Effector CD4-positive, alpha-beta T cell (primary cell): Measurements from ENCODE around the gene NDRG4.

Experiments used
- DNase-seq: peaks from one replicate; pipeline ENCODE4 v3.0.0-alpha.2; 2020

NDRG4 gene

GRCh38 chr16:58510097-58510775 lies 10.3 kb downstream of the NDRG4 start:
- DNase-seq, result no peak

- DNase-seq, result no peak
Observed at GRCh38 chr16:58510776-58511628, 11.1 kb downstream of the NDRG4 start.

- DNase-seq, result peak; percentile 81
Observed at GRCh38 chr16:58511933-58512815, 12.2 kb downstream of the NDRG4 start.

- no peak for DNase-seq
Observed at GRCh38 chr16:58513874-58514273, 13.9 kb downstream of the NDRG4 start.

DNA sequence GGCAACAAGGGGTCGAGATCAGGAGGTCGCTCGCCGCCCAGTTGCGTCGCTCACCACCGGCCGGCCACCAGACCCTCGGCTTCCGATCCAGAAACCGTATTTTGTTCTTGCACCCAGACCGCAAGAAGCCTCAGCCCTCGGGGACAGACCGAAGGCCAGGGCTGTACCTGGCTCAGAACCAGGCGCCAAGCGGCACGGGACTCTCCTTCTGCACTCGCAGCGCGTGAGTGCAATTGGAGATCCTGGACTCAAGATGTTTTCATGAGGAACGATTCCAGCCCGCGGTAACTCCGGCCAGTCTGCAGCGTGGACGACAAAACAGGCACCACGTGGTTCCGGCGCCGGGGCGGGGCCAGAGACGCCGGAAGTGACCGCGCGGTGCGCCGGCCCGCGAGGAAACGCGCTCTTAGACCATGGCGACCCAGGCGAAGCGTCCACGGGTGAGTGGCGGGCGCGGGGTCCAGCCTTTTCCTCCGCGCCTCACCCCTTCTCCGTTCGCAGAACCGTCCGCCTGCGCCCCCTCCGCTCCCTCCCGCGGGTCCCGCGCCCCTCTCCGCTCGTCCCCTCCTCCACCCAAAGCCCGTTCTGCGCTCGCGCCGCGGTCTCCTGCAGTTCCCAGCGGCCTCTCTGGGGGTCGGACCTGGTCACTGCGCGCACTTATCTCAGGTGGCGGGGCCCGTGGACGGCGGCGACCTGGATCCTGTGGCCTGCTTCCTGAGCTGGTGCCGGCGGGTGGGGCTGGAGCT lies 15.4 kb downstream of the NDRG4 start, which contains the start of gene SETD6:
TSS of gene SETD6 (plus strand) at position 393 of the 746 bp plus-strand sequence. CDS start at position 414, 21 bp downstream.
- peak; percentile 59 for DNase-seq

- DNase-seq, result peak; percentile 21
Observed at GRCh38 chr16:58515871-58516767, 16.2 kb downstream of the NDRG4 start.

GRCh38 chr16:58516768-58517107 lies 16.8 kb downstream of the NDRG4 start:
- DNase-seq, result no peak

DNA sequence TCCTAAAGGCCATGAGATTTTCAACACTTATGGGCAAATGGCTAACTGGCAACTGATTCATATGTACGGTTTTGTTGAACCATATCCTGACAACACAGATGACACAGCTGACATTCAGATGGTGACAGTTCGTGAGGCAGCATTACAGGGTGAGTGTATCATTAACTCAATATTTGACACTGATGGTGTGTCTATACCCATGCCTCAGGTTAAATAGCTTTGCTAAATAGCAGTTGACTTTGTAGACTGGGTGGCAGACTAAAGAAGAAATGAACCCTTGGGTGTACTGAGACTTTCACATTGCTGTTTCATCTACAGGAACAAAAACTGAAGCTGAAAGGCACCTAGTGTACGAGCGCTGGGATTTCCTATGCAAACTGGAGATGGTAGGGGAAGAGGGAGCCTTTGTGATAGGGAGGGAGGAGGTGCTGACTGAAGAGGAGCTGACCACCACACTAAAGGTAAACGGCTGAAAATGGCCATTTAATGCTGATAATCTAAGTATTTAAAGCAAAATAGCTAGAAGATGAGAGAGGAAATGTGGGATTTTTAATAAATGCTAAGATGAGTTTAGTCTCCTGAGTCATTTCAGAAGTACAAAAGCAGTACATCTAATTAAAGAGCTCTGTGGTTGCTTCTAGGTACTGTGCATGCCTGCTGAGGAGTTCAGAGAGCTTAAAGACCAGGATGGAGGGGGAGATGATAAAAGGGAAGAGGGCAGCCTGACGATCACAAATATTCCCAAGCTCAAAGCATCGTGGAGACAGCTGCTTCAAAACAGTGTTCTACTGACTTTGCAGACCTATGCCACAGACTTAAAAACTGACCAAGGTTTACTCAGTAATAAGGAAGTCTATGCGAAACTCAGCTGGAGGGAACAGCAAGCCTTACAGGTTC lies 18.4 kb downstream of the NDRG4 start:
- no peak for DNase-seq

DNA sequence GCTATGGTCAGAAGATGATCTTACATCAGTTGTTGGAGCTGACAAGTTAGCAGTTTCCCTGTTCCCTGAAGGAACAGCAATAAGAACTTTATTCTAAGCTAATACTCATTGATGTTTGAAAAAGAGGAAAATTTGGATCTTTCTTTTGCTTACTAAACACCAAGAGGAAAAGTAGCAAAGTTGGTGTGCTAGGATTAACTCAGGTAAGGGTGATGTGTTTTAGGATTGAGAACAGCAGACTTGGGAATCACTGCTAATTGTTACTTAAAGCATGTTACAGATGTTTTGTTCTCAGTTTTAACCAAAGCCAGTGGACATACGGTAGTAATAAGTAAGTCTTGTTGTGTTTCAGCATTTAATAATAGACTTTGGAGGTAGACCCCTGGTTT lies 19.0 kb downstream of the NDRG4 start:
- no peak for DNase-seq

DNA sequence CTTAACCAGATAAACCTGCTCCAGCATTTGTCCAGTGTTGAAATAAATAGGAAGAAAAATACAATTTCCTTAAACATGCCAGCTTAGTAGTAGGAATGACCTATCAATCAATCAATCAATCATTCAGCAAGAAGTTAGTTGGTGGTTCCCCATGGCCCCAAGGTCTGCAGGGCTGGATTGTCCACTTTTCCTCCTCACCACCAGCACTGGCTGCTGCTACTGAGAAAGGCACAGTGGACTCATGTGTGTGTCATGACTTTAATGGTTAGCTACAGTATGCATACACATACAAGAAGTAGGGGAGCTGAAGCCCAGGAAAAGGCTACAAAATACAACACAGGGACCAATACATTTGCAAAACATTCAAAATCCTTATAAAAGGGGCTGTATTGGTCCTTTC lies 19.8 kb downstream of the NDRG4 start:
- DNase-seq, result no peak

- DNase-seq, result no peak
Observed at GRCh38 chr16:58530179-58530578, 30.2 kb downstream of the NDRG4 start.

- DNase-seq, result no peak
Observed at GRCh38 chr16:58532414-58532813, 32.5 kb downstream of the NDRG4 start.

GRCh38 chr16:58533751-58534470 lies 34.0 kb downstream of the NDRG4 start:
- DNase-seq, result no peak

GRCh38 chr16:58535100-58535499 lies 35.2 kb downstream of the NDRG4 start:
- no peak for DNase-seq

DNA sequence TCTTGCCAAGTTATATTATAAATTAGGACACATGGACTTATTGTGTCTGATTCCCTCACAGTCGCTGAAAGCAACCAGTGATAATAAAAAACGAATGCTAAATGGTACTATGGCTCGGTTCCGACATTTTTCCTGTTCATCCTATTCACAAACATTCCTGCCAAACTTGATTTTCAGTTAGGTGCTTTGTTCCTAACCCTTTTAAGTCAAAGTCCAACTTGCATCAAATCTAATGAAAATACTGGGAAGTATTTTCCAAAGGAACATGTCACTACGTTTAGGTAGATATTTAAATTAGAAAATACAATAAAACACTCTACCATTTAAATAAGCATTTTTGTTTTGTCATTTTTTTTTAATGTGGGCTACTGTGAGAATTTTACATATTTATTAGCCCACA lies 36.3 kb downstream of the NDRG4 start:
- no peak for DNase-seq

DNA sequence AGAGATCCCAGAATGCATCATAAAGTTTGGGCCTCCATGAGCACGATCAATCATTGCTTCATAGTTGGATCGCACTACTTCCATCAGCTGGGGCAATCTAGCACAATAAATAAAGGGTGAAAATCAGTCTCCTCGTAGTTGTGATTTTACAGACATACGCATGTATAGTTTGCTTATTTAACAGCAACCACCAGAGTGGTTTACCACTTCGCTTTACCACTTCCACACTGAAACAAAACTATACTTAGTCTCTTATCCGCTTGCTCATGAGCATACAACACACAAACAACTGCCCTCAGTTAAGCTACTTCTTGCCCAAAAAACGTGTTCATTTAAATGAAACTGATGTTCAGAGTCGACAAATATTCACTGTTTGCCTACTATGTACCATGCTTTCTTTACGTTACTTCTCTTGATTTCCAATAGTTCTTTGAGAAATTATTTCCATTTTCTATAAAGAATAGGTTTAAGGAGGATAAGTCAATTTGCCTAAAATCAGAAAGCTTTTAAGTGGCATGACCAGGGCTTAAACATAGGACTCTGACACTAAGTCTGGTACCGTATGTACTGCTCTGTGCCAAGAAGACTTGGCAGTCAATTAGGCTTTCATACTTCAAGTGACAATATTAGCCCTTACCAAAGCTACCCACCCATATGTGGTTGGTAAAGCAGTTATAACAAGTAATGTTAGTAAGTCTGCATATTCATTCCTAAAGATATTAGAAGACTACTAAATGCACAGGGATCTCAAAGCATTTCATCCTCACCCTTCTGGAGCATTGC lies 37.4 kb downstream of the NDRG4 start:
- no peak for DNase-seq

GRCh38 chr16:58541711-58542110 lies 41.8 kb downstream of the NDRG4 start:
- no peak for DNase-seq

GRCh38 chr16:58542291-58542690 lies 42.3 kb downstream of the NDRG4 start:
- DNase-seq, result no peak

GRCh38 chr16:58543685-58544084 lies 43.7 kb downstream of the NDRG4 start:
- no peak for DNase-seq
